Heart right ventricle (tissue), 16 donors: Measurements from ENCODE around the gene NSFL1C. TPM values are rescaled to one million over a fixed set of nuclear protein-coding genes. Genes with fewer than 3 reads are reported as not detected.
A peak's percentile ranks its signal among the peaks of the same experiment; 100 is the strongest.

Experiments used
- ATAC-seq, 8 donors: fragments of 200-7000 bp; cut with Tn5 transposase; one replicate each; pipeline ENCODE4 v1.9.1; 2020; ENCODE audit warnings: mild to moderate bottlenecking in 8 of 8, moderate library complexity in 8 of 8, moderate number of reproducible peaks in 1 of 8
- DNase-seq, 2 donors: peaks; one replicate each; pipeline ENCODE4 v3.0.0-alpha.2; 2020
- H3K27ac ChIP-seq, 10 donors: fragments of 200-600 bp; sonication (generic) in 2 of 10; one replicate each; pipeline versions ENCODE4 v1.5.0 to v1.8.0; 2020 to 2022; ENCODE audit warnings: mild to moderate bottlenecking in 3 of 10
- H3K27me3 ChIP-seq, 7 donors: fragments of 200-600 bp; one replicate each; pipeline ENCODE4 v1.8.0; 2021 to 2022; ENCODE audit warnings: mild to moderate bottlenecking in 2 of 7
- H3K36me3 ChIP-seq, 9 donors: fragments of 200-600 bp; sonication (generic) in 1 of 9; one replicate each; pipeline versions ENCODE4 v1.5.0 to v1.8.0; 2020 to 2022; ENCODE audit warnings: mild to moderate bottlenecking in 2 of 9
- H3K4me1 ChIP-seq, 9 donors: fragments of 200-600 bp; sonication (generic) in 1 of 9; one replicate each; pipeline versions ENCODE4 v1.5.0 to v1.8.0; 2020 to 2022; ENCODE audit warnings: mild to moderate bottlenecking in 4 of 9
- H3K4me3 ChIP-seq, 10 donors: fragments of 200-600 bp; sonication (generic) in 2 of 10; one replicate each; pipeline versions ENCODE4 v1.5.0 to v1.8.0; 2020 to 2022; ENCODE audit warnings: mild to moderate bottlenecking in 7 of 10, moderate library complexity in 2 of 10
- H3K9me3 ChIP-seq, 11 donors: fragments of 200-600 bp in 10 of 11; sonication (generic) in 2 of 11; one replicate each; pipeline versions ENCODE4 v1.5.0 to v1.8.0; 2013 to 2022; ENCODE audit warnings: mild to moderate bottlenecking in 2 of 11, control low read depth in 1 of 11, moderate library complexity in 1 of 11
- WGBS, 2 donors: extraction: QIAGEN DNeasy Blood & Tissue Kit; methylation state at CpG; one replicate each; pipeline ENCODE4 v1.1.7; 2013; ENCODE audit warnings: inconsistent platforms in 1 of 2; 5-methylcytosine and 5-hydroxymethylcytosine counted together
- intact Hi-C, 10 donors: fragments of 100-400 bp; cut with DNase I; formaldehyde crosslinking; loops; one replicate each; pipeline versions ENCODE4 v1.11.1 to v1.14.2; 2022
- polyA plus RNA-seq, 2 donors: library from polyadenylated mRNA; stranded (reverse); fragments of 200-250 nt; gene quantifications; one replicate each; pipeline ENCODE4 v1.2.3, GENCODE V29; 2013
- total RNA-seq, 10 donors: library from RNA; stranded (reverse); fragmentation: NEBNext Ultra II Directional in 3 of 10; extraction: Animal tissue kit (Norgen Biotek cat#: 25700) in 3 of 10; gene quantifications; one replicate each; pipeline versions ENCODE4 v1.2.1 to v1.2.4, GENCODE V29; 2021 to 2023
- TF ChIP-seq, protein P1 (sequence below), 9 donors: fragments of 200-600 bp; sonication (generic) in 2 of 9; IDR thresholded peaks; one replicate each; pipeline versions ENCODE4 v1.5.0 to v1.8.0; 2021 to 2022; ENCODE audit warnings: antibody characterized with exemption in 9 of 9, mild to moderate bottlenecking in 5 of 9, moderate library complexity in 1 of 9
- donor health status: Arrhythmogenic right ventricular cardiomyopathy.
- donor health status: ischemic (EF 13 %, LVEDD 7.1; RV severe dilation, severe dysfunction).
- donor health status: healthy with polysubstance abuse.
- donor health status: DM: no; HTN: yes; CAD: no.
- donor health status: DM: no; HTN: no; CAD: no.
- donor health status: ischemic (EF 25% LVEDD 6.9; RV normal size, moderate dysfunction).
- donor health status: ischemic (EF 25% LVEDD 5.7; RV mildly dilated, moderate dysfunction).
- donor health status: healthy.
- donor health status: DM: yes; HTN: yes; CAD: no.
- donor health status: Ischemic cardiomyopathy.
- donor health status: ischemic (EF 35%, LVEDD 5.7; RV mildly dilated, moderate dysfunction).
- donor health status: nonischemic (EF 11% LVEDD 7.7; RV severe dilation, severe dysfunction).
- donor health status: DM: yes; HTN: yes; CAD: no.
- donor health status: PGD.
- donor health status: ischemic (EF 29% LVEDD 5.4; RV normal size, mild dysfunction).
- donor health status: nonischemic (EF 23%, LVEDD 6.1; RV moderate dilation, normal function).

NSFL1C gene
- total and polyA plus RNA-seq, 12 donors: 39.4 to 75.6 (median 62.7) TPM

DNA sequence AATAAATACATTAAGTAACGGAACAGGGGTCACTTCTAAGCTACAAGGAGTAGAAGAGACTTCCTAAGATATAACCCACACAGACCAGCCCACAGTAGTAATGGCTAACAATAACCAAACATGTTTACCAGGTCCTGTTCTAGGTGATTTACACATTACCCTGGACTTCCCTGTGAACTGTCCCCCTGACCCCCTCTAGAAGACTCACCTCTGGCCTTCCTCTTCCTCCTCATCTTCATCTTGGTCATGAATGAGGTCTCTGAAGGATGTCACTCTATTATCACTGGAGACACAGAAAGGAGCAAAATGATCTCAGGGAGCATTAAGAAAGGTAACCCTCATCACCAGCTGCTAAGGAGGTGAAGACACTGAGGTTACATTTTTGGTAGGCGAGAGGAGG, 8.7 kb downstream of the NSFL1C start:
- Histone ChIP-seq H3K27ac (no peak overlapping the region), H3K4me1 (peaks cover 0 to 11% (median 0%) of the 10 kb centered on the region in 9 donors), H3K36me3 (peaks cover 1 to 100% (median 59%) of the 10 kb centered on the region in 9 donors), H3K27me3 (no peaks in the 10 kb centered on the region), H3K9me3 (no peaks in the 10 kb centered on the region), H3K4me3 (no peak overlapping the region)
- 96 to 97% methylated on average over 2 of the region's 2 CpGs for WGBS, 2 donors
- DNase-seq (no peak), ATAC-seq (no peak)
- TF ChIP-seq, protein P1, sequence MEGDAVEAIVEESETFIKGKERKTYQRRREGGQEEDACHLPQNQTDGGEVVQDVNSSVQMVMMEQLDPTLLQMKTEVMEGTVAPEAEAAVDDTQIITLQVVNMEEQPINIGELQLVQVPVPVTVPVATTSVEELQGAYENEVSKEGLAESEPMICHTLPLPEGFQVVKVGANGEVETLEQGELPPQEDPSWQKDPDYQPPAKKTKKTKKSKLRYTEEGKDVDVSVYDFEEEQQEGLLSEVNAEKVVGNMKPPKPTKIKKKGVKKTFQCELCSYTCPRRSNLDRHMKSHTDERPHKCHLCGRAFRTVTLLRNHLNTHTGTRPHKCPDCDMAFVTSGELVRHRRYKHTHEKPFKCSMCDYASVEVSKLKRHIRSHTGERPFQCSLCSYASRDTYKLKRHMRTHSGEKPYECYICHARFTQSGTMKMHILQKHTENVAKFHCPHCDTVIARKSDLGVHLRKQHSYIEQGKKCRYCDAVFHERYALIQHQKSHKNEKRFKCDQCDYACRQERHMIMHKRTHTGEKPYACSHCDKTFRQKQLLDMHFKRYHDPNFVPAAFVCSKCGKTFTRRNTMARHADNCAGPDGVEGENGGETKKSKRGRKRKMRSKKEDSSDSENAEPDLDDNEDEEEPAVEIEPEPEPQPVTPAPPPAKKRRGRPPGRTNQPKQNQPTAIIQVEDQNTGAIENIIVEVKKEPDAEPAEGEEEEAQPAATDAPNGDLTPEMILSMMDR (IDR thresholded peaks at IDR 0.05): no peak
- intact Hi-C loops: no loop called here

DNA sequence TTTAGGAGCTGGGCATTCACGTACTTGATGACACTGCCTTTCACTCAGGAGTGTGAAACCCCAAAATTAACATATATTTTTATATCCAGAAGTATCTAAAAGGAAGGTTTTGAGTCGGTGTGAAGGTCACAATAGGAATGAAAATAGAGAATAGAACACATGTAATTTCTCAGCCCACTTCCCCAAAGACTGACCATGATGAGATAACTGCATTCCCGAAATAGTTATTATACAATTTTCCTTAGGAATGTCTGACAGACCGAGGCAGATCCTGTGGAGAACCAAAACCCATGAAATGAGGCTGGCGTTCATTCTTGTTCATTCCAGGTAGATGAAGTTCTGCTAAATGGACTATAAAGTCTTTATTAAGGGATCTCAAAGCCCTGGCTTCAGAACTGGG, 10.3 kb downstream of the NSFL1C start:
- no peaks in the 10 kb centered on the region for H3K4me1 ChIP-seq
- H3K36me3 ChIP-seq: peaks cover 15 to 100% (median 76%) of the 10 kb centered on the region in 9 donors
- DNase-seq (no peak), ATAC-seq (no peak)
- WGBS, 2 donors: 61 to 67% methylated on average over 5 of the region's 5 CpGs
- H3K27me3 ChIP-seq: no peaks in the 10 kb centered on the region
- no peak overlapping the region for H3K4me3 ChIP-seq
- H3K9me3 ChIP-seq: peaks cover 0 to 8% (median 4%) of the 10 kb centered on the region in 11 donors
- no peak overlapping the region for H3K27ac ChIP-seq
- TF ChIP-seq, protein P1 (IDR thresholded peaks at IDR 0.05): no peak
- intact Hi-C loops: no loop called here

DNA sequence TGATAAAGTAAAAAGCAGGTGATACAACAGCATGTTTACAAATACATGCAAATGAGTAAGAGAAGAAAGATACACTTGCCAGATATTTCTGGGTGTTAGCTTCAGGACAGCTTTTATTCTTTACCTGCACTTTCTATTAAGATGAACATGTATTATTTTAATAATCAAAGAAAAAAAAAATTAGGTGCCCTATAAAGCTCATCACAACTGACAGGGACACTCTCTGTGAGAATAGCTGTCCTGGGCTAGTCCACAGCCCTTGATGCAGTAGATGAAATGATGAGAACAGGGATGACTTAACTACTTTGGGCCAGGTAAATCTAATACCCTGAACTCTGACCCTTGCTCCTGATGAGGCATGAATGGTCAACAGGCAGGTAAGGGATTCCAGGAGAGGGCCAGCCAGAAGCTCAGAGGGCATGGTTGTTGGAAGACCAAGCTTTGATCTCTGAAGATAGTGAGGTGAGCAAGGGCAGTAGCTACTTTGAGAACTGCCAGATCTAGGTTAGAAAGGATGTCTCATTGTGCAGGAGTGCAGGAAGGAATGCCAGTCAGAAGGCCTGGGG, 15.6 kb downstream of the NSFL1C start:
- peak in 1 of 8 donors; percentile 13 for ATAC-seq
- Histone ChIP-seq H3K27me3 (no peaks in the 10 kb centered on the region), H3K36me3 (peaks cover 24 to 100% (median 88%) of the 10 kb centered on the region in 9 donors), H3K4me1 (no peaks in the 10 kb centered on the region), H3K27ac (no peak overlapping the region), H3K9me3 (peaks cover 0 to 17% (median 11%) of the 10 kb centered on the region in 11 donors), H3K4me3 (no peak overlapping the region)
- intact Hi-C loops: loop anchor here in 1 of 10 donors (1.0 kb wide), 1 partner anchor 31 kb away; no protein-coding TSS in a partner anchor
- no peak for DNase-seq
- TF ChIP-seq, protein P1 (IDR thresholded peaks at IDR 0.05): no peak

DNA sequence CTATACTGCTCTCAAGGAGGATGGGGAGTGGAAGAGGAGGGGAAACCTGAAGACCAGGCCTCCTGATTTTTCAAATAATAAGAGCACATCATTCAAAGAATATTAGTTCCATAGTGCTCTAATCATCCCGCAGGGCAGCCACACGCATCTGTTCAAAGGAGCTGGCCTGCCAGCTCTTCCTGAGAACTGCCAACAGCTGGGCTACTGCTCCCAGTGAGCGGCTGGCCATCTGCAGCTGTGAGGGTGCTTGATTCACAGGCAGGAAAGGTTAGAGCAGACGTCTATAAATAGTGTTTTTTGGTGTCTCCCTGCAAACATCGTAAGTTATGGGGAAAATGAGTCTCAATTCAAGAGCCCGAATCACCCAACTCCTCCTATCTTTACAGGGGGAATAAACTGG, 17.3 kb downstream of the NSFL1C start:
- Histone ChIP-seq H3K9me3 (peaks cover 0 to 17% (median 11%) of the 10 kb centered on the region in 11 donors), H3K4me1 (no peaks in the 10 kb centered on the region), H3K4me3 (no peak overlapping the region), H3K27ac (no peak overlapping the region), H3K27me3 (no peaks in the 10 kb centered on the region), H3K36me3 (peaks cover 26 to 100% (median 89%) of the 10 kb centered on the region in 9 donors)
- ATAC-seq (no peak), DNase-seq (no peak)
- TF ChIP-seq, protein P1 (IDR thresholded peaks at IDR 0.05): no peak
- whole genome bisulfite sequencing, 2 donors: 92 to 94% methylated on average over 6 of the region's 6 CpGs
- intact Hi-C loops: no loop called here
